Pericardium fibroblast (primary cell): ENCODE results near the gene HAUS5. TPM values are rescaled to one million over a fixed set of nuclear protein-coding genes. Genes with fewer than 3 reads are reported as not detected.

Source experiments
- total RNA-seq: library from RNA; depleted of rRNA; stranded (reverse); fragments of >200 nt; gene quantifications from 2 replicates; pipeline ENCODE4 v1.2.3, GENCODE V29; 2015

HAUS5 gene, protein sequence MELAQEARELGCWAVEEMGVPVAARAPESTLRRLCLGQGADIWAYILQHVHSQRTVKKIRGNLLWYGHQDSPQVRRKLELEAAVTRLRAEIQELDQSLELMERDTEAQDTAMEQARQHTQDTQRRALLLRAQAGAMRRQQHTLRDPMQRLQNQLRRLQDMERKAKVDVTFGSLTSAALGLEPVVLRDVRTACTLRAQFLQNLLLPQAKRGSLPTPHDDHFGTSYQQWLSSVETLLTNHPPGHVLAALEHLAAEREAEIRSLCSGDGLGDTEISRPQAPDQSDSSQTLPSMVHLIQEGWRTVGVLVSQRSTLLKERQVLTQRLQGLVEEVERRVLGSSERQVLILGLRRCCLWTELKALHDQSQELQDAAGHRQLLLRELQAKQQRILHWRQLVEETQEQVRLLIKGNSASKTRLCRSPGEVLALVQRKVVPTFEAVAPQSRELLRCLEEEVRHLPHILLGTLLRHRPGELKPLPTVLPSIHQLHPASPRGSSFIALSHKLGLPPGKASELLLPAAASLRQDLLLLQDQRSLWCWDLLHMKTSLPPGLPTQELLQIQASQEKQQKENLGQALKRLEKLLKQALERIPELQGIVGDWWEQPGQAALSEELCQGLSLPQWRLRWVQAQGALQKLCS
- 6.2 and 7.6 TPM in 2 replicates for total RNA-seq

GRCh38 chr19:35612559-35613321 is at the start of gene HAUS5:
Gene HAUS5, plus strand, starts transcription at chr19:35612735. Its CDS starts 60 bp downstream, at chr19:35612795.

DNA sequence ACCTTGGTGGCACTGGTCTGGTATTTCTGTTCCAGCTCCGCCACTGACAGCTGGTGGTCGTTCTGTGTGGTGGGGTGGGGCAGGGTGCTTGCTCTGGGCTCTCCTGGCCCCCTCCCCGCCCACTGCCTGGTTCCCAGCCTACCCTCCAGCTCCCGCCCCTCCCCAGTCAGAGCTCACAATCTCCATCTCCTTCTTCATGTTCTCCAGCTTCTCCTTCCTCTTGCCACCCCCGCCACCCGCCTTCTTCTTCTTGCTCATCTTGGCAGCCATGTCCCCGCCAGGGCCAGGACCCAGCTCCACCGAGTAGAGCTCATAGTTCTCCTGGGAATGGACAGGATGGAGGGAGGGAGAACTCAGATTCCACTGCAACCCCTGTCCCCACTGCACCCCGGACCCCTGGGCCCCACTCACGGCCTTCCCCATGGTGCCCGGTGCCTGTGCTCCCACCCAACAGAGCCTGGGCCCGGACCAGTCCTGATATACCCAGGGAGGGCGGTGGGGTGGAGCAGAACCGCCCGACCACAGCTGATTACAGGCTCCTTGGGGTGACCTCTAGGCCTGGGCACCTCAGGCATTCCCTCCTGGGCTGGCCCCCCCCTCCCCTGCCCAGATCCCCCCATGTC is 49.2 kb upstream of the HAUS5 start, which contains the start of gene ATP4A:
ATP4A (minus strand) TSS at position 452 of the 623 bp plus-strand sequence; CDS start at position 423, 29 bp downstream.

GRCh38 chr19:35585848-35586247 is 26.7 kb upstream of the HAUS5 start, which contains the start of gene PMIS2:
Gene PMIS2, plus strand, starts transcription at chr19:35586173. Its CDS starts 87 bp downstream, at chr19:35586260.

GRCh38 chr19:35628565-35629331 is 16.2 kb downstream of the HAUS5 start, which contains the start of gene RBM42:
Gene RBM42, plus strand, starts transcription at chr19:35629036. Its CDS starts 118 bp downstream, at chr19:35629154.

DNA sequence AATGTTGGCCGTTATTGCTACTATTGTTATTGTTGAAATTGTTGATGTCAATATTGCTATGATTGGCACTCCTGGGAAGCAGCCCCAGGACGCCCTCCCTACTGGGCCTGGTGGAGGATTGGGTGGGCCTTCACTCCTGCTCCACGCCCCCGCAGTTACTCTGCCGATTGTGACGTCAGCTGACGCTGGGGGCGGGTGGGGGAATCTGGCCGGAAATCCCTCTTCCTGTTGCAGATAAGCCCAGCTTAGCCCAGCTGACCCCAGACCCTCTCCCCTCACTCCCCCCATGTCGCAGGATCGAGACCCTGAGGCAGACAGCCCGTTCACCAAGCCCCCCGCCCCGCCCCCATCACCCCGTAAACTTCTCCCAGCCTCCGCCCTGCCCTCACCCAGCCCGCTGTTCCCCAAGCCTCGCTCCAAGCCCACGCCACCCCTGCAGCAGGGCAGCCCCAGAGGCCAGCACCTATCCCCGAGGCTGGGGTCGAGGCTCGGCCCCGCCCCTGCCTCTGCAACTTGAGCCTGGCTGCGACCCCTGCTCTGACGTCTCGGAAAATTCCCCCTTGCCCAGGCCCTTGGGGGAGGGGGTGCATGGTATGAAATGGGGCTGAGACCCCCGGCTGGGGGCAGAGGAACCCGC is 29.1 kb downstream of the HAUS5 start, which contains the start of gene ETV2:
ETV2 (plus strand) TSS at position 231 of the 637 bp plus-strand sequence. CDS start 716 bp downstream, outside the sequence.

GRCh38 chr19:35648017-35648961 is 35.8 kb downstream of the HAUS5 start, which contains the start of gene COX6B1:
Gene COX6B1, plus strand, starts transcription at chr19:35648323. Its CDS starts 2,921 bp downstream, at chr19:35651244.

GRCh38 chr19:35666251-35666913 is 53.8 kb downstream of the HAUS5 start, which contains the start of gene UPK1A:
Gene UPK1A, plus strand, starts transcription at chr19:35666517. Its CDS starts 296 bp downstream, at chr19:35666813.

Other genes starting within 250 kb of the HAUS5 start
- not detected in 2 replicates for gene GPR42, start 241.7 kb upstream of the HAUS5 start, total RNA-seq
- not detected in 2 replicates for gene FFAR2, start 164.5 kb upstream of the HAUS5 start, total RNA-seq
- gene KRTDAP, start 122.3 kb upstream of the HAUS5 start, total RNA-seq = not detected in 2 replicates
- 22.8 and 37.0 TPM in 2 replicates for gene DMKN, start 99.1 kb upstream of the HAUS5 start, total RNA-seq
- gene SBSN, start 84.4 kb upstream of the HAUS5 start, total RNA-seq = 0.82 and 11.0 TPM in 2 replicates
- not detected in 2 replicates for gene GAPDHS, start 79.3 kb upstream of the HAUS5 start, total RNA-seq
- 106 and 108 TPM in 2 replicates for gene TMEM147, start 67.1 kb upstream of the HAUS5 start, total RNA-seq
- not detected in 2 replicates for gene ATP4A, start 49.1 kb upstream of the HAUS5 start, total RNA-seq
- gene PMIS2, start 26.6 kb upstream of the HAUS5 start, total RNA-seq = not detected in 2 replicates
- gene RBM42, start 16.3 kb downstream of the HAUS5 start, total RNA-seq = 75.2 and 76.0 TPM in 2 replicates
- gene ETV2, start 29.0 kb downstream of the HAUS5 start, total RNA-seq = 1.2 and 3.4 TPM in 2 replicates
- gene COX6B1, start 35.6 kb downstream of the HAUS5 start, total RNA-seq = 325 and 420 TPM in 2 replicates
- gene UPK1A, start 53.8 kb downstream of the HAUS5 start, total RNA-seq = not detected in 2 replicates
- gene ZBTB32, start 91.8 kb downstream of the HAUS5 start, total RNA-seq = not detected in 2 replicates
- 13.9 and 17.9 TPM in 2 replicates for gene KMT2B, start 105.3 kb downstream of the HAUS5 start, total RNA-seq
- gene IGFLR1, start 129.7 kb downstream of the HAUS5 start, total RNA-seq = 9.8 and 13.5 TPM in 2 replicates
- gene U2AF1L4, start 132.7 kb downstream of the HAUS5 start, total RNA-seq = 11.0 and 18.2 TPM in 2 replicates
- 39.8 and 52.0 TPM in 2 replicates for gene PSENEN, start 132.9 kb downstream of the HAUS5 start, total RNA-seq
- 11.7 and 13.5 TPM in 2 replicates for gene LIN37, start 135.8 kb downstream of the HAUS5 start, total RNA-seq
- 142 and 170 TPM in 2 replicates for gene HSPB6, start 144.3 kb downstream of the HAUS5 start, total RNA-seq
- 5.8 and 7.5 TPM in 2 replicates for gene PROSER3, start 145.4 kb downstream of the HAUS5 start, total RNA-seq
- 3.0 and 6.7 TPM in 2 replicates for gene ARHGAP33, start 162.8 kb downstream of the HAUS5 start, total RNA-seq
- not detected in 2 replicates for gene PRODH2, start 200.1 kb downstream of the HAUS5 start, total RNA-seq
- gene NPHS1, start 239.8 kb downstream of the HAUS5 start, total RNA-seq = not detected in 2 replicates
- 0.17 TPM in 1 of 2 replicates, not detected in the other for gene KIRREL2, start 244.2 kb downstream of the HAUS5 start, total RNA-seq